Stomach (tissue), 4 donors: ENCODE data around the gene BACH1.

Experiments used
- CTCF ChIP-seq, 7 experiments: fragments of 450-650 bp in 4 of 7; fragments of 200-600 bp in 3 of 7; sonication (generic) in 3 of 7; IDR thresholded peaks; one replicate each; pipeline ENCODE4 v1.5.1; 2016 to 2019; ENCODE audit warnings: antibody characterized with exemption in 7 of 7, control low read depth in 2 of 7, mild to moderate bottlenecking in 1 of 7
- EP300 ChIP-seq: sonication (generic); formaldehyde crosslinking; IDR thresholded peaks from one replicate; pipeline ENCODE4 v1.6.1; 2017; ENCODE audit warnings: antibody characterized with exemption
- POLR2A ChIP-seq, 4 donors: fragments of 450-650 bp; IDR thresholded peaks; one replicate each; pipeline ENCODE4 v1.6.1; 2016; ENCODE audit warnings: antibody characterized with exemption in 4 of 4, control low read depth in 2 of 4, mild to moderate bottlenecking in 1 of 4, moderate library complexity in 1 of 4

GRCh38 chr21:29297483-29298347, 1.0 kb upstream of the BACH1 start:
- no peak for TF ChIP-seq CTCF (IDR thresholded peaks at IDR 0.05)
- TF ChIP-seq POLR2A (IDR thresholded peaks at IDR 0.05): no peak
- no peak for TF ChIP-seq EP300
